Bronchial epithelial cell (primary cell): ENCODE data around the gene LSM11. TPM values are rescaled to one million over a fixed set of nuclear protein-coding genes. Genes with fewer than 3 reads are reported as not detected.

Experiments used
- DNase-seq: peaks from one replicate; pipeline ENCODE4 v3.0.0-alpha.2; 2010; ENCODE audit warnings: low read depth
- FAIRE-seq: peaks from 2 replicates; lab custom pipeline; 2011; peaks lifted over from hg19 to GRCh38; lab: Jason Lieb, UNC
- H3K27me3 ChIP-seq: 2 replicates; pipeline ENCODE4 v1.5.1; 2011; ENCODE audit warnings: low read length; ENCODE audit not compliant: control insufficient read depth, insufficient read depth
- H3K36me3 ChIP-seq: 2 replicates; pipeline ENCODE4 v1.5.1; 2011; ENCODE audit warnings: low read length; ENCODE audit not compliant: control insufficient read depth, insufficient read depth
- H3K4me3 ChIP-seq: 2 replicates; pipeline ENCODE4 v1.5.1; 2011; ENCODE audit warnings: mild to moderate bottlenecking, low read depth, low read length, control low read depth
- total RNA-seq: library from RNA; depleted of rRNA; stranded (reverse); fragments of >200 nt; gene quantifications from 2 replicates; pipeline ENCODE4 v1.2.1, GENCODE V29; 2014
- TF ChIP-seq, protein P1 (sequence below): IDR thresholded peaks from 2 replicates; pipeline ENCODE4 v1.5.1; 2011; ENCODE audit warnings: mild to moderate bottlenecking, moderate library complexity, low read length, control low read depth, inconsistent platforms; ENCODE audit not compliant: insufficient read depth, severe bottlenecking

LSM11 gene
- total RNA-seq, 1 donor from 2014 or later = 4.5 TPM

DNA sequence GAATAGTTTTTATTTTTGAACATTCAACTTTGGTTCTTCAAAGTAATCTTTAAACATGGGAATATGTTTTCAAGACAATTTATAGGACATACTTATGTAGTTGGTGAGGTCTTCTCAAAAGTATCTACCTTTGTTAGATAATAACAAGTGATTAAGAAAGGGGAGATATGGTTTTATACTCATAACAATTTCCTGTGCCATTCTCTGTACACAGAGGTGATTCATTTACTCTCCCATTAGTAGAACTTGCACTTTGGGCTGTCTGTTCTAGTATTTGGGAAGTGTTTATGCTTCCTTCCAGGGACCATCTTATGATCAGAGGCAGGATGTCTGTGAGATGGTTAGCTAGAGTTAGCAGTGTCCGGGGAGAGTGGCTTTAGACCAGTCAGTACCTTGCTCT, 15.2 kb downstream of the LSM11 start:
- H3K36me3 ChIP-seq = peaks cover 2% of the 10 kb centered on the region

DNA sequence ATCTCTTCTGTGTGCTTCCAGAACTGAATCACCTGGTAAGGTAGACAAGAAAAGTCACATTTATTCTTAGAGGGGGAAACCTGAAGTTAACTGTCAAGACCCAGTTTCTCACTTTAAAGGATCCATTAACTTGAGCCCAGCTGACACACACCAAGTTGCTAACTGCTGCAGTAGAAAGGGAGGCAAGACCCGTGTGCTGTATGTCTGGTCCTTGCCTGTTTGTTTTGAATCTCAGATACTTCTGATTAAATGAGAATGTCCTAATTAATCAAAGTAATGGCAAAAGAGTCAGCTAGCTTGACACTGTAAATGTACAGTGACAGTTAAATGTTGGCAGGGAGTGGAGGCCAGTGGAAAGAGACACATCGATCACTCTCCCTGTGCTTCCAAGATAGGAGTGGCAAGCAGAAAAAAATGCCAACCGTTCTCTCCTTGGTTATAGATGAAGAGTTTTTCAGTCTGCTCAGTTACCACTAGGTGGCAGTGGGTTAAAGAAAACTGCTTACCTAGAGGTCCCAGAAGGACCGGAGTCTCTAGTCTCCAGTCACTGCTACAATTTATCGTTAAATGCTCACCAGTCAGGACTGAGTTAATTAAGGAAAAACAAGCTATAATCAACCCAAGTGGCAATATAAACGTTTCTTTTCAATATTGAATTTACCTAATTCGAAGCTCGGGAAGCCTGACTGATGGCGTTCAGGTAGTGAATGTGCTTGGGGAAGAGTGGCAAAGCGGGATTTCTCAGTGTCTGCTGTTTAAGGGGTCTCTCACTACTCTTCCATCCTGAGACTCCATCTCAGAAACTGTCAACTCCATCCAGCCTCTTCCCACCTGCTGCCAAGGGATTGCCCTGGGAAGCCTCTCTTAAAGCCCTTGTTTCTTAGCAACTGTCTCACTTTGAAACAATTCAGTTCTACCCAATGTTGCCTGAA, 18.4 kb downstream of the LSM11 start:
- FAIRE-seq = peak; percentile 40
- TF ChIP-seq, protein P1, sequence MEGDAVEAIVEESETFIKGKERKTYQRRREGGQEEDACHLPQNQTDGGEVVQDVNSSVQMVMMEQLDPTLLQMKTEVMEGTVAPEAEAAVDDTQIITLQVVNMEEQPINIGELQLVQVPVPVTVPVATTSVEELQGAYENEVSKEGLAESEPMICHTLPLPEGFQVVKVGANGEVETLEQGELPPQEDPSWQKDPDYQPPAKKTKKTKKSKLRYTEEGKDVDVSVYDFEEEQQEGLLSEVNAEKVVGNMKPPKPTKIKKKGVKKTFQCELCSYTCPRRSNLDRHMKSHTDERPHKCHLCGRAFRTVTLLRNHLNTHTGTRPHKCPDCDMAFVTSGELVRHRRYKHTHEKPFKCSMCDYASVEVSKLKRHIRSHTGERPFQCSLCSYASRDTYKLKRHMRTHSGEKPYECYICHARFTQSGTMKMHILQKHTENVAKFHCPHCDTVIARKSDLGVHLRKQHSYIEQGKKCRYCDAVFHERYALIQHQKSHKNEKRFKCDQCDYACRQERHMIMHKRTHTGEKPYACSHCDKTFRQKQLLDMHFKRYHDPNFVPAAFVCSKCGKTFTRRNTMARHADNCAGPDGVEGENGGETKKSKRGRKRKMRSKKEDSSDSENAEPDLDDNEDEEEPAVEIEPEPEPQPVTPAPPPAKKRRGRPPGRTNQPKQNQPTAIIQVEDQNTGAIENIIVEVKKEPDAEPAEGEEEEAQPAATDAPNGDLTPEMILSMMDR = peak; percentile 79

More for the DNA sequence above, 15.2 kb downstream of the LSM11 start:
- FAIRE-seq (no peak), DNase-seq (no peak)
- Histone ChIP-seq H3K4me3 (no peak overlapping the region), H3K27me3 (no peaks in the 10 kb centered on the region)
- TF ChIP-seq, protein P1 = no peak

DNA sequence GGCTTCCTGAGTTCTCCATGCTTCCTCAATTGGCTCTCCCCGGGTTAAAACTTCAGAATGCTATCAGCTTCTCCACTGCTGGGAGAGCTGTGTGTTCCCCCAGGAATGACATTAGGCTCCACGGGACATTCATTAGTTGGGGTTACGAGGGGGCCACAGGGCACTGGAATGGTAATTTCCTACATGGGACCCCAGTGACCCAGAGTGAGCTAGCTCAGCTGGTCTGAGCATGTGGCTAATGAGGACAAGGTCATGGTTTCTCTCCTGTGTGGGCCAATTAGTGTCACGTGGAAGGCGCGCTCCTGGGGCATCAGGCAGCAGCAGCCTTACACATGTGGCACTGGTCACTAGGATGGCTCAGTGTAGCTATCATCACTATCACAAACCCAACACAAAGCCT, 21.0 kb downstream of the LSM11 start:
- FAIRE-seq (no peak), DNase-seq (no peak)
- TF ChIP-seq, protein P1 = no peak
- no peak overlapping the region for H3K4me3 ChIP-seq
- no peaks in the 10 kb centered on the region for H3K27me3 ChIP-seq
- H3K36me3 ChIP-seq = no peaks in the 10 kb centered on the region

More for the DNA sequence above, 18.4 kb downstream of the LSM11 start:
- no peaks in the 10 kb centered on the region for H3K36me3 ChIP-seq
- H3K4me3 ChIP-seq = no peak overlapping the region
- no peaks in the 10 kb centered on the region for H3K27me3 ChIP-seq
- DNase-seq = peak; percentile 69

DNA sequence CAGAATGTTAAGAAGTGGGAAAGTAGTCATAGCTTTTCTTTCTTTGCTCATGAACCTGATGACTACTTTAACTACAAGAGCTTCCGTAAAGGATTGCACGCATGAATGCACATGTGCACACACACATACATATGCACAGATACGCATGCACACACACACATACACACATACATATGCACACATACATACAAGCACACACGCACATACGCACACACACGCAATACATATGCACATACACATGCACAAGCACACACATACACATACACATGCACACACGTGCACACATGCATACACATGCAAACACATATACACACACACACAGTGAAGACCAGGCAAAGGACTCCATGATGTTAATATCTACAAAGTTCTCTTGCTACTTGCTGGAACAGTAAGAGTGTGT, 22.9 kb downstream of the LSM11 start:
- no peak for FAIRE-seq

DNA sequence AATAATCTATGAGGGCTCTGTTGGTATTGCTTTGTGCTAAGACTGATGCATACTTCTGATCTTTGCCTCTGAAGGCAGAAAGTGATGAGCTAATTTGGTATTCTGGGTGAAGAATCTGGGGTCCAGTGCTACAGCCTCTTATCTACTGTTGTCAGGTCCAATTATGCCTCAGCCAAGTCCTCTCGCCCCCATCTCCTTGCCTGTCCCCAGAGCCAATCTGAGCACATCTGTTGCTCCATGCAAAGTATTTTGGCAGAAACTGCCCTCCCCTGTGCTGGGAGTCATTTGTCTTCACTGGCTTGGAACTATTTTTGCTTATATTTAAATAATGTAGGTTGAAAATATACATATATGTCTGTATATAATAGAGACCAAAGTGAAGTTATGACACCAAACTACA, 23.4 kb downstream of the LSM11 start:
- Histone ChIP-seq H3K4me3 (no peak overlapping the region), H3K36me3 (no peaks in the 10 kb centered on the region), H3K27me3 (no peaks in the 10 kb centered on the region)
- TF ChIP-seq, protein P1 = no peak
- FAIRE-seq = no peak
- DNase-seq = no peak

More for the DNA sequence above, 22.9 kb downstream of the LSM11 start:
- H3K27me3 ChIP-seq = no peaks in the 10 kb centered on the region
- TF ChIP-seq, protein P1 = no peak
- no peak overlapping the region for H3K4me3 ChIP-seq
- no peak for DNase-seq
- no peaks in the 10 kb centered on the region for H3K36me3 ChIP-seq

DNA sequence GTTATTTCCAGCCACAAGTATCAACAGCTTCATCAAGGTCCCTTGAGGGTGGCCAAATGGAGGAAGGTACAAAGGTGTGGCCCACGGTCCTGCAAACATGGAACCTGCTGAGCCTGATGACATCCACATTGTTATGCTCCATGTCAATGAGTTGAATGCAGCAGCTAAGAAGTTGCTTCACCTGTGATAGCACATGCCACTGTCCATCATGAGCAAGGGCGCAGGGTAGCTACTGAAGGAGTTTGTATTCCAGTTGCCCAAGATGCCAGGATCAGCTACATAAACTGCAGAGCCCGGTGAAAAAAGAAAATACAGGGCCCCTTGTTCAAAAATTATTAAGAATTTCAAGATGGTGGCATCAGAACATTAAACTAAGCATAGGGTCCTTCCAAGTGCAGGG, 24.2 kb downstream of the LSM11 start:
- TF ChIP-seq, protein P1 = no peak
- DNase-seq = no peak
- H3K27me3 ChIP-seq = no peaks in the 10 kb centered on the region
- FAIRE-seq = no peak
- no peaks in the 10 kb centered on the region for H3K36me3 ChIP-seq
- no peak overlapping the region for H3K4me3 ChIP-seq
